H1 (cell line): ENCODE measurements around the gene SMIM44. TPM values are rescaled to one million over a fixed set of nuclear protein-coding genes. Genes with fewer than 3 reads are reported as not detected.

Source experiments
- CTCF ChIA-PET: fragments of 300-600 bp; sonication (Branson Sonifier 250); formaldehyde crosslinking; loops from one replicate; lab custom pipeline; 2021; ENCODE audit not compliant: partially characterized antibody; lab: Charles Lee
- POLR2A ChIA-PET: fragments of 300-600 bp; sonication (Branson Sonifier 250); formaldehyde crosslinking; loops from one replicate; lab custom pipeline; 2021; ENCODE audit warnings: inconsistent platforms; ENCODE audit not compliant: partially characterized antibody; lab: Charles Lee
- DNase-seq, 2 experiments: peaks; one replicate each; pipeline versions ENCODE4 v3.0.0 to v3.0.0-alpha.2; 2010 to 2022; ENCODE audit warnings: low spot score in 2 of 2, low read depth in 1 of 2, mixed read lengths in 1 of 2
- FAIRE-seq: peaks from 2 replicates; lab custom pipeline; 2011; peaks lifted over from hg19 to GRCh38; lab: Jason Lieb, UNC
- H2AFZ ChIP-seq: 2 replicates; pipeline ENCODE4 v1.8.1; 2012; ENCODE audit warnings: low read length, inconsistent platforms
- H2AK5ac ChIP-seq: 2 replicates; pipeline ENCODE4 v1.6.1; 2013; ENCODE audit warnings: low read depth, low read length
- H2BK120ac ChIP-seq: replicated peaks from 2 replicates; pipeline ENCODE3; 2013; ENCODE audit warnings: low read depth, low read length, inconsistent platforms
- H2BK12ac ChIP-seq: 2 replicates; pipeline ENCODE4 v1.6.1; 2013; ENCODE audit warnings: low read depth, low read length
- H2BK15ac ChIP-seq: 2 replicates; pipeline ENCODE4 v1.6.1; 2013; ENCODE audit warnings: low read length
- H2BK20ac ChIP-seq: 2 replicates; pipeline ENCODE4 v1.6.1; 2013; ENCODE audit warnings: low read length
- H2BK5ac ChIP-seq: 2 replicates; pipeline ENCODE4 v1.6.1; 2013; ENCODE audit warnings: low read depth, low read length
- H3K14ac ChIP-seq: 2 replicates; pipeline ENCODE4 v1.6.1; 2013; ENCODE audit warnings: inconsistent platforms; ENCODE audit not compliant: insufficient read length
- H3K18ac ChIP-seq: 2 replicates; pipeline ENCODE4 v1.6.1; 2013; ENCODE audit warnings: low read length; ENCODE audit errors: extremely low read depth
- H3K23ac ChIP-seq: 2 replicates; pipeline ENCODE4 v1.6.1; 2013; ENCODE audit warnings: inconsistent platforms; ENCODE audit not compliant: insufficient read length
- H3K23me2 ChIP-seq: 2 replicates; pipeline ENCODE4 v1.6.1; 2013; ENCODE audit warnings: low read depth, low read length
- H3K27ac ChIP-seq: 2 replicates; pipeline ENCODE4 v1.6.1; 2011; ENCODE audit warnings: low read depth, low read length, inconsistent platforms
- H3K27me3 ChIP-seq, 4 experiments: replicated peaks in 1 of 4; 1 replicate in 1 of 4; 2 replicates in 3 of 4; pipeline versions ENCODE4 v1.6.1 to v1.8.1; 2011 to 2013; ENCODE audit warnings: low read length in 3 of 4, mild to moderate bottlenecking in 3 of 4, inconsistent platforms in 2 of 4, mixed read lengths in 2 of 4, moderate library complexity in 1 of 4; ENCODE audit not compliant: control insufficient read depth in 3 of 4, insufficient read depth in 3 of 4; ENCODE audit errors: extremely low read depth in 1 of 4
- H3K36me3 ChIP-seq, 4 experiments: 2 replicates each; pipeline versions ENCODE4 v1.6.1 to v1.8.1; 2011 to 2013; ENCODE audit warnings: mild to moderate bottlenecking in 4 of 4, low read length in 3 of 4, moderate library complexity in 2 of 4, control low read depth in 1 of 4, inconsistent platforms in 1 of 4; ENCODE audit not compliant: insufficient read depth in 4 of 4, control insufficient read depth in 2 of 4
- H3K4ac ChIP-seq: replicated peaks from 2 replicates; pipeline ENCODE3; 2013; ENCODE audit warnings: low read length, low read depth, mixed read lengths, inconsistent platforms; ENCODE audit not compliant: insufficient read length
- H3K4me1 ChIP-seq, 4 experiments: replicated peaks in 1 of 4; 1 replicate in 1 of 4; 2 replicates in 3 of 4; pipeline versions ENCODE4 v1.6.1 to v1.8.1; 2011 to 2013; ENCODE audit warnings: low read length in 3 of 4, inconsistent platforms in 2 of 4, mixed read lengths in 1 of 4; ENCODE audit not compliant: insufficient read depth in 4 of 4, control insufficient read depth in 3 of 4
- H3K4me2 ChIP-seq, 2 experiments: 2 replicates each; pipeline versions ENCODE4 v1.6.1 to v1.8.1; 2011 to 2013; ENCODE audit warnings: low read depth in 2 of 2, low read length in 2 of 2, control low read depth in 1 of 2, inconsistent platforms in 1 of 2, mild to moderate bottlenecking in 1 of 2; ENCODE audit not compliant: insufficient read depth in 1 of 2
- H3K4me3 ChIP-seq, 4 experiments: fragments of 200-600, 300-600 bp in 1 of 4; sonication (generic), shearing (Covaris generic), sonication (Bioruptor Twin) in 1 of 4; 2 replicates each; pipeline versions ENCODE4 v1.5.1 to v1.8.1; 2011 to 2016; ENCODE audit warnings: low read length in 4 of 4, low read depth in 3 of 4, control low read depth in 2 of 4, inconsistent platforms in 2 of 4, mild to moderate bottlenecking in 2 of 4, mixed read lengths in 1 of 4, moderate library complexity in 1 of 4; ENCODE audit not compliant: insufficient read depth in 2 of 4; ENCODE audit errors: extremely low read depth in 1 of 4
- H3K56ac ChIP-seq: replicated peaks from 2 replicates; pipeline ENCODE3; 2013; ENCODE audit warnings: low read depth, mild to moderate bottlenecking, mixed read lengths, low read length, inconsistent platforms; ENCODE audit not compliant: insufficient read length
- H3K79me1 ChIP-seq: 2 replicates; pipeline ENCODE4 v1.6.1; 2013; ENCODE audit warnings: low read depth, low read length, control low read depth
- H3K79me2 ChIP-seq, 2 experiments: 2 replicates each; pipeline versions ENCODE4 v1.6.1 to v1.8.1; 2012 to 2013; ENCODE audit warnings: low read length in 2 of 2, mild to moderate bottlenecking in 2 of 2, inconsistent platforms in 1 of 2; ENCODE audit not compliant: insufficient read depth in 2 of 2, control insufficient read depth in 1 of 2
- H3K9ac ChIP-seq, 4 experiments: replicated peaks in 1 of 4; 1 replicate in 1 of 4; 2 replicates in 3 of 4; pipeline versions ENCODE4 v1.6.1 to v1.8.1; 2011 to 2013; ENCODE audit warnings: low read depth in 3 of 4, low read length in 3 of 4, control low read depth in 2 of 4, mild to moderate bottlenecking in 2 of 4, moderate library complexity in 2 of 4, inconsistent platforms in 1 of 4; ENCODE audit errors: extremely low read depth in 1 of 4
- H3K9me3 ChIP-seq, 2 experiments: 2 replicates each; pipeline versions ENCODE4 v1.6.1 to v1.8.1; 2012 to 2013; ENCODE audit warnings: mild to moderate bottlenecking in 2 of 2, moderate library complexity in 2 of 2, control low read depth in 1 of 2, inconsistent platforms in 1 of 2, low read depth in 1 of 2, low read length in 1 of 2, mixed read lengths in 1 of 2; ENCODE audit not compliant: insufficient read depth in 2 of 2
- H4K20me1 ChIP-seq, 2 experiments: replicated peaks in 1 of 2; 2 replicates each; pipeline versions ENCODE3 to v1.8.1; 2011 to 2013; ENCODE audit warnings: inconsistent platforms in 2 of 2, low read length in 2 of 2, mild to moderate bottlenecking in 1 of 2; ENCODE audit not compliant: insufficient read depth in 2 of 2, control insufficient read depth in 1 of 2
- H4K5ac ChIP-seq: 2 replicates; pipeline ENCODE4 v1.6.1; 2013; ENCODE audit warnings: low read length, low read depth, mixed read lengths, inconsistent platforms; ENCODE audit not compliant: insufficient read length
- H4K8ac ChIP-seq: 2 replicates; pipeline ENCODE4 v1.8.0; 2013; ENCODE audit warnings: mild to moderate bottlenecking, moderate library complexity, low read length, inconsistent platforms; ENCODE audit not compliant: insufficient read depth; ENCODE audit errors: extremely low read depth
- H4K91ac ChIP-seq: replicated peaks from 2 replicates; pipeline ENCODE3; 2013; ENCODE audit warnings: low read length, mixed read lengths, inconsistent platforms; ENCODE audit not compliant: insufficient read length
- BRCA1 ChIP-seq: IDR thresholded peaks from 2 replicates; pipeline ENCODE4 v1.6.1; 2012; ENCODE audit warnings: low read depth, low read length, improper control_type of control experiment
- TBP ChIP-seq: IDR thresholded peaks from 2 replicates; pipeline ENCODE4 v1.6.1; 2011; ENCODE audit warnings: low read depth, low read length, improper control_type of control experiment
- WGBS, 2 experiments: shearing (Covaris generic) in 1 of 2; methylation state at CpG; one replicate each; pipeline versions ENCODE4 v1.1.6 to v1.1.7; 2013 to 2015; ENCODE audit warnings: low lambda C conversion rate in 2 of 2, mixed read lengths in 2 of 2, inconsistent platforms in 1 of 2, low coverage in 1 of 2, missing lambda C conversion rate in 1 of 2; ENCODE audit not compliant: insufficient replicate concordance in 2 of 2, insufficient coverage in 1 of 2, insufficient read length in 1 of 2; ENCODE audit errors: extremely low coverage in 1 of 2, missing lambda C conversion rate in 1 of 2; 5-methylcytosine and 5-hydroxymethylcytosine counted together
- polyA plus RNA-seq, 7 experiments: library from polyadenylated mRNA; depleted of rRNA in 3 of 7; stranded (reverse) in 5 of 7; unstranded in 2 of 7; fragments of >200 nt in 5 of 7; fragments of 200-250 nt in 2 of 7; gene quantifications; 1 replicate in 5 of 7; 2 replicates in 1 of 7; 4 replicates in 1 of 7; pipeline versions ENCODE4 v1.2.1 to v1.2.3, GENCODE V29; 2011 to 2013; ENCODE audit warnings: missing spikeins in 2 of 7, mixed read lengths in 2 of 7
- total RNA-seq: library from RNA; stranded (reverse); fragmentation: NEBNext Ultra II Directional; extraction: Animal tissue kit (Norgen Biotek cat#: 25700); gene quantifications from 2 replicates; pipeline ENCODE4 v1.2.1, GENCODE V29; 2021

The SMIM44 gene
- total and polyA plus RNA-seq, 2 of the 8 experiments (the other 6 are each of a cell fraction or from before 2014, with no cell fraction given): not detected

DNA sequence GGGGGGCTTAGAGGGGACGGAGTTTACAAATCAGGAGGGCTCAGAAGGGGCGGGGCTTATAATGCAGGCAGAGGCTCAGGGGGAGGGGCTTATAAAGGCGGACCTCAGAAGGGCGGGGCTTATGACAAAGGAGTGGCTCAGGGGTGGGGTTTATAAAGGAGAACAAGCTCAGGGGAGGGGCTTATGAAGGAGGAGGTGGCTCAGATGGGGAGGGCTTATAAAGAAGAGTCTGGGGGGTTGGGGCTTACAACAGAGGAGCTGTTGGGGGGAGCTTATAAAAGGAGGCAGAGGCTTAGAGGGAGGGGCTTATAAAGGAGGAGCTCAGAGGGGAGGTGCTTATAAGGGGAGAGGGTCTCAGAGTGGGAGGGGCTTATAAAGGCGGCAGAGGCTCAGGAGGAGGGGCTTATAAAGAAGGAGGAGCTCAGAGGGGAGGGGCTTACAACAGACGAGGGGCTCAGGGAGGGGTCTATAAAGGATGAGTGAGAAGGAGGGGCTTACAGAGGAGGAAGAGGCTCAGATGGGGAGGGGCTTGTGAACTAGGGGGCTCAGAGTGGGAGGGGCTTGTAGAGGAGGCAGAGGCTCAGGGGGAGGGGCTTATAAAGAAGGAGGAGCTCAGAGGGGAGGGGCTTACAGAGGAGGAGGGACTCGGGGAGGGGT lies 3.9 kb downstream of the SMIM44 start:
- H4K91ac ChIP-seq: no peak overlapping the region
- no peaks in the 10 kb centered on the region for H3K79me2 ChIP-seq
- peaks cover 0 to 7% (median 2%) of the 10 kb centered on the region in 4 experiments; a peak in 3 of 7 replicates for H3K27me3 ChIP-seq
- no peak overlapping the region for H3K18ac ChIP-seq
- H4K20me1 ChIP-seq: peaks cover 0 to 10% of the 10 kb centered on the region in 2 experiments
- no peak overlapping the region for H2BK5ac ChIP-seq
- no peak overlapping the region for H4K5ac ChIP-seq
- H3K4me3 ChIP-seq: peak overlapping the region in 2 of 4 experiments; percentile 12 to 48; a peak in 3 of 8 replicates
- FAIRE-seq (no peak), DNase-seq (peak in 1 of 2 experiments; percentile 69)
- no peak overlapping the region for H2AFZ ChIP-seq
- no peaks in the 10 kb centered on the region for H3K79me1 ChIP-seq
- no peak overlapping the region for H3K56ac ChIP-seq
- TF ChIP-seq TBP: peak; percentile 27
- TF ChIP-seq BRCA1: no peak
- no peak overlapping the region for H2BK20ac ChIP-seq
- H3K23me2 ChIP-seq: peaks cover 23% of the 10 kb centered on the region; the same call in 1 of the 2 replicates
- H3K4me2 ChIP-seq: peak overlapping the region in 1 of 2 experiments; percentile 58; a peak in 2 of 4 replicates
- no peak overlapping the region for H3K23ac ChIP-seq
- ChIA-PET CTCF (interaction anchor here (0.6 to 8.4 kb wide), 12 partner anchors 8 to 442 kb away, joined by 3 to 97 read pairs (median 4); no protein-coding TSS in a partner anchor), POLR2A (interaction anchor here (0.7 to 3.0 kb wide), 9 partner anchors 9 to 195 kb away, joined by 3 to 18 read pairs (median 4); partner anchors contain the start of gene DOHH)
- no peak overlapping the region for H3K14ac ChIP-seq
- H3K9me3 ChIP-seq: no peaks in the 10 kb centered on the region
- H2BK120ac ChIP-seq: no peak overlapping the region
- H3K4ac ChIP-seq: no peak overlapping the region
- no peak overlapping the region for H4K8ac ChIP-seq
- H2BK15ac ChIP-seq: no peak overlapping the region
- peaks cover 0 to 7% (median 5%) of the 10 kb centered on the region in 4 experiments; a peak in 6 of 7 replicates for H3K4me1 ChIP-seq
- no peak overlapping the region for H3K27ac ChIP-seq
- WGBS, 2 experiments: 39% methylated on average over 4 of the region's 7 CpGs; no CpG with 5 or more reads in 1 of the 2 experiments
- no peak overlapping the region for H3K9ac ChIP-seq
- H2AK5ac ChIP-seq: no peak overlapping the region
- H2BK12ac ChIP-seq: no peak overlapping the region
- no peaks in the 10 kb centered on the region for H3K36me3 ChIP-seq
